ENCODE measurements around the gene NOXRED1.

GRCh38 chr14:77375164-77375950 lies 48.0 kb downstream of the NOXRED1 start:
- TF ChIP-seq CTCF (IDR thresholded peaks at IDR 0.05; ENCODE audit: insufficient read depth, low read length, poor library complexity, severe bottlenecking) (no peak), EZH2phosphoT487 (conservative IDR thresholded peaks at IDR 0.05; ENCODE audit: low read length) (no peak)

Data from SU-DHL-6 (cell line).